Stimulated activated CD8-positive, alpha-beta memory T cell treated with anti-CD3 and anti-CD28 coated beads, Interleukin-2, amount 100 ng/mL, for 1 hour (primary cell): ENCODE measurements around the gene TMEM17.
"Not testable (repeated sequence)": the region's sequence is repeated elsewhere in the genome, so short reads cannot be mapped to it uniquely, and the experiment has no call there.

ENCODE experiments used
- DNase-seq, 2 donors: peaks; one replicate each; pipeline ENCODE4 v3.0.0-alpha.2; 2020; ENCODE audit warnings: low read depth in 2 of 2

Gene TMEM17, protein sequence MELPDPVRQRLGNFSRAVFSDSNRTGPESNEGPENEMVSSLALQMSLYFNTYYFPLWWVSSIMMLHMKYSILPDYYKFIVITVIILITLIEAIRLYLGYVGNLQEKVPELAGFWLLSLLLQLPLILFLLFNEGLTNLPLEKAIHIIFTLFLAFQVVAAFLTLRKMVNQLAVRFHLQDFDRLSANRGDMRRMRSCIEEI

GRCh38 chr2:62505750-62506420, at the start of gene TMEM17:
Gene TMEM17, minus strand, starts transcription at chr2:62506195. Its CDS starts 66 bp downstream, at chr2:62506129.
- DNase-seq = no peak

- DNase-seq = no peak
These were observed 48.4 kb upstream of the TMEM17 start for GRCh38 chr2:62554440-62554839.

- no peak for DNase-seq
These were observed 44.5 kb upstream of the TMEM17 start for GRCh38 chr2:62550461-62550860.

GRCh38 chr2:62547854-62548253, 41.9 kb upstream of the TMEM17 start:
- no peak for DNase-seq

DNA sequence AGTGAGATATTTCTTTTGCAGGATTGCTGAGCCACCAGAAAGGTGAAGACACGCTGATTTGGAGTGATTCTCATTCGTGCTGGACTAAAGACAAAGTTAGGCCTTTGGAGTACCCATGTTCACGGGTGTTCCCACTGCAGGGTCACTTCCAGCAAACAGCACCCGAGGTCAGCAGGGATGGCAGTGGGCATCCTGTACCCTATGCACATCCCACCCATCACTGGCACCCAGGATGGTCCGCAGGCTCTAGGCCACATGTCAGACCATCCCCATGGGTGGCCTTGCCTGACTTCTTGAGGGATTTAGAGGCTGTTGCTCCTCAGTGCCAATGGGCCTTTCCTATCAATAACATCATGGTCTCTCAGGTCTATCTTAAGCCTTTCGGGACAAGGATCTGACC, 39.3 kb upstream of the TMEM17 start:
- no peak for DNase-seq

DNA sequence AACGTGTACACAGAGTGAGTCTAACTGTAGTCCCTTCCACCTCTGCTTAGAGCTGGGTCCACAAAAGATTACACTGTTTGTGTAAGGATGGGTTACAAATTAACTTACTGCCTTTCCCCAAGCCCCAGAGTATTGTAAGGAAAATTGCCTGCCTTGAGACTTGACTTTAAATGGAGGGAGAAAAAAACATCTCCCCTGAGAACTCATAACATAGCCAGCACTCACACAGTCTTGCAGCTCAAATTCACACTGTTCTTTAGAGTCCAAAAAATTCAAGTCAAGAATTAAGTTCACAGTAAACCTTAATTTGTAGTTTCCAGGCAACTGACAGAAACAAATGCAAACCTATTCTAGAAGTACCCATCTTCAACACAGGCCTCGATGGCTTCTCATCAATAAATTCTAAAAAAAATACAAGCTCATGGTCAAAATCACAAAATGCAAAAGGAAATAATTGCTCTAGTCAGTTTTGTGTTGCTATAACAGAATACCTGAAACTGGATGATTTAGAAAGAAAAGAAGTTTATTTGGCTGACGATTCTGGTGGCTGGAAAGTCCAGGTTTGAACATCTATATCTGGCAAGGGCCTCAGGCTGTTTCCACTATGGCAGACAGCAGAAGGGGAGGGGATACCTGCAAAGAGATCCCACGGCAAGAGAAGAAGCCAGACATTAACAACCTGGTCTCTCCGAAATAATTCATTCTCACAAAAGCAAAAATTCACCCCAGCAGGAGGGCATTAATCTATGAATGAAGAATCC, 34.6 kb upstream of the TMEM17 start:
- no peak for DNase-seq

DNA sequence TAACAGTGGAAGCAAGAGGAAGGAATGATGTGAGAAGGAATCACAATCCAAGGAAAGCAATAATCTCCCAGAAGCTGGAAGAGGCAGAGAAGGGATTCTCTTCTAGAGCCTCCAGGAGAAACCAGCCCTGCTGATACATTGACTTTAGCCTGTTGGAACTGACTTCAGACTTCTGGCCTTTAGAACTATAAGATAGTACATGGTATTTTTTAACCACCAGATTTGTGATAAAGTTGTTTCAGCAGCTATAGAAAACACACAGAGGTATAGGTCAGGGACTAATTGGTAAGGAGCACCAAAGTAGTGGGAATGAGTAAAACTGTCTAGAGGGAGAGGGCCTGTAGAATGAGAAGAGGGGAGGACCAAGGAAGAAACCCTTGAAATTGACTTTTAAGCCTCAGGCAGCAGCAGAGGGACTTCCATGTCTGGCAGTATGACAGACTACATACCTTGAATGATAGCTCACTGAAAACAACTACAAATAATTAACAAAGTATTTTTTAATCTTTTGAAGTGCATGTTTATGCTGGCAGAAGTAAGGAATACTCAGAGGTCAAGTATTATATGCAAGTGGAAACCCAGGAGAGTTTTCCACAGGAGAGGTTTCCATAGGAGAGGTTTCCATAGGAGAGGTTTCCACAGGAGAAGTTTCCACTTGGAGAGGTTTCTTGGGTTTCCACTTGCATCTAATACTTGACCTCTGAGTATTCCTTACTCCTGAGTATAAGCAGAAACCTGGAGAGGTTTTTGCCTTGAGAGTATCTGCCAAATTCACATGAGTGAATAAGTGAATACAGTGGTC, 33.8 kb upstream of the TMEM17 start:
- DNase-seq = no peak

DNA sequence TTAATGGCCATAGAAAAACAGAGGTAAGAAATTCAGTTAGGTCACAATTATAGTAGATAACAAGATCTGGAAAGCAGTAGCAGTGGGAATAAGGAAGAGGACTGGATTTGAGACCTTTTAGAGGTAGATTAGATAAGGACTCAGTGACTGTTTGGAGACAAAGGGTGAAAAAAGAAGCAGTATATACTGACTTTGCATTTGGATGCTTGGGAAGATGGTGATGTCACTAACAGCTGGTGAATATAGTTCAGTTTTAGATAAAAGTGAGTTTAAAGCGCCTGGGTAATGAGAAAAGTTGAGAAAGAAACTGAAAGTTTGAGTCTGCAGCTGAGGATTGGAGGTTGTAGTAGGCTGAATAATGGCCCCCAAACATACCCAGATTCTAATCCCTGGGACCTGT, 32.8 kb upstream of the TMEM17 start:
- no peak for DNase-seq

DNA sequence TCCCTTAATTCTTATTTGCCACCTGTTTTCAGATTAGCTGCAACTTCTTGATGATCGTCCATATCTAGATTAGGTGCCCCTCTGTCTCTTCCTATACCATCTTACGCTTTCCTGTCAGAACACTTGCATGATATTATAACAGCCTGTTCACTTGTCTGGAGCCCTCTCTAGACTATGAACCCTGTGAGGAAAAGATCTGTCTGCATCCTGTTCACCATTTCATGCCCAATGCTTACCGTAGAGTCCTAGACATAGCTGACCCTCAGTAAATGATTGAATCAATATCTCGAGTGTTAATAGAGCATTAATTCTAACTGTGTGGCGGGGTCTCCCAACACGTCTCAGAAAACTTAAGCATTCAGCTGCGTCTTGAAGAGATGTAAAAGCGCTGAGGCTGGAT, 31.8 kb upstream of the TMEM17 start:
- no peak for DNase-seq

- no peak for DNase-seq
These were observed 31.0 kb upstream of the TMEM17 start for GRCh38 chr2:62536873-62537547.

DNA sequence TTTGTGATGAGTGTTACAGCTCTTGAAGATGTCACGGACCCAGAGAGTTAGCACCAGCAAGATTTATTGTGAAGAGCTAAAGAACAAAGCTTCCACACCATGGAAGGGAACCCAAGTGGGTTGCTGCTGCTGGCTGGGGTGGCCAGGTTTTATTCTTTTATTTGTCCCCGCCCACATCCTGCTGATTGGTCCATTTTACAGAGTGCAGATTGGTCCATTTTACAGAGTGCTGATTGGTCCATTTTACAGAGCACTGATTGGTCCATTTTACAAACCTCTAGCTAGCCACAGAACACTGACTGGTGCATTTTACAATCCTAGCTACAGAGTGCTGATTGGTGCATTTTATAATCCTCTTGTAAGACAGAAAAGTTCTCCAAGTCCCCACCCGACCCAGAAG, 29.5 kb upstream of the TMEM17 start:
- not testable (repeated sequence) for DNase-seq

- no peak for DNase-seq
These were observed 25.6 kb upstream of the TMEM17 start for GRCh38 chr2:62531594-62531993.

DNA sequence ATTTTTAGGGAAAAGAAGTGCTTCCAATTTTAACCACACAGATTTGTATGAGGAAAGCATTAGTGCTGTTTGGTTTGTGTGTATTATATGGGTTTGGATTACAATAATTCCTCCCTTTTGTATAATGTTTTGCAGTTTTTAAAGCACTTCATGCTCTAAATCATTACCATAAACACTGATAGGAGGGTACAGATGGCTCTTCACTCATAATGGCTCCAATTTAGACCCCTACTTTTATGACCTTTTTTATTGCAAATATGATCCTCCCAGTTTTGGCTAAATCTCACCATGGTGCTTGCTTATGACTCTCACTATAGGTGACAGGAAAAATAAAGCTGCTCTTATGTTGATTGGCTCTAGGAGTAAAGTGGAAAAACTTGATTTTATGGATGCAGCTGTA, 23.8 kb upstream of the TMEM17 start:
- DNase-seq = no peak

GRCh38 chr2:62527478-62528210, 21.6 kb upstream of the TMEM17 start:
- DNase-seq = no peak

DNA sequence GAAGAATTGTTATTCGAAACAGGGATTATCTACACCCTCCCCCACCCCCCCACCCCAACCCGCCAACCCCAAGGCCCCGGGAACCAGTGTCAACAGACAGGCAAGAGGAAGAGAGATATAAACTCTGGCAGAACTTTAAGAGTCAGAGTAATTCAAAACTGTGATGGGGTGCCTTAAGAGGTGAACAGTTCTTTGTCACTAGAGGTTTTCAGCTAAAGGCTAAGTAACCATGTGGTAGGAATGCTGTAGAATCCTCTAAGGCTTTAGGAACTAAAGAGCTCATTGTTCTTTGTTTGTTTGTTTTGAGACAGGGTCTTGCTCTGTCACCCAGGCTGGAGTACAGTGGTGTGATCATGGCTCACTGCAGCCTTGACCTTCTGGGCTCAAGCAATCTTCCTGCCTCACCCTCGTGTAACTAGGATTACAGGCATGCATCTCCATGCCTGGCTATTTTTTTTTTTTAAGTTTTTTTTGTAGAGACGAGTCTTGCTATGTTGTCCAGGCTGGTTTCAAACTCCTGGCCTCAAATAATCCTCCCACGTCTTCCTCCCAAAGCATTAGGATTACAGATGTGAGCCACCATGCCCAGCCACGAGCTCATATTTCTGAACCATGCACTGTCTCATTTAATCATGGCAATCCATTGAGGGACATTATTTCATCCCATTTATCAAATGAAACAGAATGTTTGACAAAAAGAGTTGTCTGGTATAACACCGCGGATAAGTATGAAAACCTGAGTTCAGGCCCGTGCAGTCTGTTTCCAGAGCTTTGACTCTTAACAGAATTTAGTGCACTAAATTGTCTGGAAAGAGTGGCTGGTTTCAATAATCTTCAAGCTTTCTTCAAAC, 20.8 kb upstream of the TMEM17 start:
- no peak for DNase-seq

DNA sequence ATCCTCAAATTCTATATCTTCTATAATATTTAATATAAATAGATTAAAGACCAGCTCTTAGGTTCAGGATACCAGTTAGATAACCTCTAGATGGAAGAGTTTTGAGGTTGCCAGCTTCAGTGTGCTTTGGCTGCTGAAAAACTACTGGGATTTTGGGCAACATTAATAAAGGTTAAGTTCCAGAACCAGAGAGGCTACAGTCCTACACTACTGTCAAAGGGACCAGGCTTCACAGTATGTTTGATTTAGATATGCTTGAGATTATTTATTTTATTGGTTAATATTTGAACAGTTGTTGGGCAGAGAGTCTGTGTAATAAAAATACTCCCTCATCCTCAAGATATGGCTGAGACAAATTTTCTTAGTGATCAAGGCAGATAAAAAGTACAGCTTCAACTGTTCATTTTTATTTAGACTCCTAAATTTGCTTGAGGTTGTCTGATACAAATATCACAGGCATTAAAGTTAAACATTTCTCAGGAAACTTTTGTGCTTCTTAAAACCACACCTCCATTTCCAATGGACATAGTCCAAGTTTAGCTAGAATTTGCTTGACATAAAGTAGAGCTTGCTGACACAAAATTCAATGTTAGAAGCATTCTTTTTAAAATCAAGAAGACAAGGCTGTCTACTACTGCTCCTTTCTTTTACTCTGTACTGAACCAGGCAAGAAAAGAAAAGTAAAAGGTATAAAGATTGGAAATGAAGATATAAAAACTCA, 19.7 kb upstream of the TMEM17 start:
- DNase-seq = no peak

GRCh38 chr2:62524293-62524941, 18.4 kb upstream of the TMEM17 start:
- DNase-seq = no peak

DNA sequence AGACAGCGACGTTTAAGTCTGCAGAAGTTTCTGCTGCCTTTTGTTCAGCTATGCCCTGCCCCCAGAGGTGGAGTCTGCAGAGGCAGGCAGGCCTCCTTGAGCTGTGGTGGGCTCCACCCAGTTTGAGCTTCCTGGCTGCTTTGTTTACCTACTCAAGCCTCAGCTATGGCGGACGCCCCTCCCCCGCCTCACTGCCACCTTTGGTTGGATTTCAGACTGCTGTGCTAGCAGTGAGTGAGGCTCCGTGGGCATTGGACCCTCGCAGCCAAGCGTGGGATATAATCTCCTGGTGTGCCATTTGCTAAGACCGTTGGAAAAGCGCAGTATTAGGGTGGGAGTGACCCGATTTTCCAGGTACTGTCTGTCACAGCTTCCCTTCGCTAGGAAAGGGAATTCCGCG, 15.1 kb upstream of the TMEM17 start:
- not testable (repeated sequence) for DNase-seq

GRCh38 chr2:62512384-62512783, 6.4 kb upstream of the TMEM17 start:
- no peak for DNase-seq
